ENCODE data around the gene CMSS1.

Gene CMSS1

DNA sequence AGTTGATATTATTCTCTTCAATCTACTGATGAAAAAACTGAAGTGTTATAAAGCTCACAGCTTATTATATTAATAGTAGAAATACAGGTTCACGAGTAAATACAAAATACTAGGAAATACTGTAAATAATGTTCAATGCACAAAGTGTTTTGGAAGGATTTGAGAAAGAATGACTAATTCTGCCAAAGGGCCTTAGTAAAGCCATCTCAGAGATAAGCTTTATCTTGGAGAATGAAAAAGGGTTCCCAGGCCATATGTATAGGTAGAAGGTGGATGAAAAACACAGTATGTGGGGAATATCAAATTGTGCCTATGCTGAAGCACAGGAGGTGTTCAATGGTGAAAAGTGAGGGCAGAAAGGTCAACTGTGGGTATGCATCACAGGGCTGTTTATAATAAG is 123.5 kb downstream of the CMSS1 start:
- no peak overlapping the region for H3K4me3 ChIP-seq (ENCODE audit: low read depth, low read length)
- TF ChIP-seq, protein P1, sequence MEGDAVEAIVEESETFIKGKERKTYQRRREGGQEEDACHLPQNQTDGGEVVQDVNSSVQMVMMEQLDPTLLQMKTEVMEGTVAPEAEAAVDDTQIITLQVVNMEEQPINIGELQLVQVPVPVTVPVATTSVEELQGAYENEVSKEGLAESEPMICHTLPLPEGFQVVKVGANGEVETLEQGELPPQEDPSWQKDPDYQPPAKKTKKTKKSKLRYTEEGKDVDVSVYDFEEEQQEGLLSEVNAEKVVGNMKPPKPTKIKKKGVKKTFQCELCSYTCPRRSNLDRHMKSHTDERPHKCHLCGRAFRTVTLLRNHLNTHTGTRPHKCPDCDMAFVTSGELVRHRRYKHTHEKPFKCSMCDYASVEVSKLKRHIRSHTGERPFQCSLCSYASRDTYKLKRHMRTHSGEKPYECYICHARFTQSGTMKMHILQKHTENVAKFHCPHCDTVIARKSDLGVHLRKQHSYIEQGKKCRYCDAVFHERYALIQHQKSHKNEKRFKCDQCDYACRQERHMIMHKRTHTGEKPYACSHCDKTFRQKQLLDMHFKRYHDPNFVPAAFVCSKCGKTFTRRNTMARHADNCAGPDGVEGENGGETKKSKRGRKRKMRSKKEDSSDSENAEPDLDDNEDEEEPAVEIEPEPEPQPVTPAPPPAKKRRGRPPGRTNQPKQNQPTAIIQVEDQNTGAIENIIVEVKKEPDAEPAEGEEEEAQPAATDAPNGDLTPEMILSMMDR (IDR thresholded peaks at IDR 0.05; ENCODE audit: low read depth, low read length), result no peak

DNA sequence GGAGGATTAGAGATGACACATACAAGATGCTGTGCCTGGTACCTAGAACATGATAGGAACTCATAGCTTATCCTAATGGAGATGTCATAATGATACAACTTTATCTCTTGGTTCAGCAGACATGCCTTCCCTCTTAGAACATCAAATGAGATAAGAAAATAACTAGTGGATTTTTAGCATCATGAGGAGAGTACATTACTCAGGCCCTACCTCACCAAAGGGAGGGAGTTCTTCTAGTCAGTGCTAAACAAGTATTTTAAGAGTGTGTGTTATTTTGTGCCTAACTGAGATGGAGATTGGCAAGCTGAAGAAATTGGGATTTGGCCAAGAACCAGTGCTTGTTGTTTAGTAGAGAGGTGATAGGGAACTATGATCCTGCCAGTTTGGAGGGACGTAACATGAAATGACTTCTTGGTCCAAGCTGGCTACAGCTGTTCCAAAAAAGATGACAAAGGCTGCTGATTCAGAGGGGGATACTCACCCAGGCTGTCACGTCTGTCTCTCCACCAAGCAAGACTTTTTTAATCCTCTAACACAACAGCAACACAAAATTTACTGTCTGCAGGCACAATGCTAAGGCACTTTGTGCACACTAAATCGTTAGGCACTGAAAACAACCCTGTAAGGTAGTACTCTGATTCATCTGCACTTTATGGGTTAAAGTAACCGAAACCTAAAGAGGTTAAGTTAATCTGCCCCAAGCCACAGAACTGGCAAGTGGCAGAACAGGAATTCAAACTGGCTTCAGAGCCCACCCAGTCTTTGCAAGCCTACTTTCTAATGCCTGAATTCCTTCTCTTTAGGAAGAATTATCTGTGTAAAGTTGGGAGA is 126.5 kb downstream of the CMSS1 start:
- no peak overlapping the region for H3K4me3 ChIP-seq (ENCODE audit: low read depth, low read length)
- TF ChIP-seq, protein P1 (IDR thresholded peaks at IDR 0.05; ENCODE audit: low read depth, low read length), result no peak

DNA sequence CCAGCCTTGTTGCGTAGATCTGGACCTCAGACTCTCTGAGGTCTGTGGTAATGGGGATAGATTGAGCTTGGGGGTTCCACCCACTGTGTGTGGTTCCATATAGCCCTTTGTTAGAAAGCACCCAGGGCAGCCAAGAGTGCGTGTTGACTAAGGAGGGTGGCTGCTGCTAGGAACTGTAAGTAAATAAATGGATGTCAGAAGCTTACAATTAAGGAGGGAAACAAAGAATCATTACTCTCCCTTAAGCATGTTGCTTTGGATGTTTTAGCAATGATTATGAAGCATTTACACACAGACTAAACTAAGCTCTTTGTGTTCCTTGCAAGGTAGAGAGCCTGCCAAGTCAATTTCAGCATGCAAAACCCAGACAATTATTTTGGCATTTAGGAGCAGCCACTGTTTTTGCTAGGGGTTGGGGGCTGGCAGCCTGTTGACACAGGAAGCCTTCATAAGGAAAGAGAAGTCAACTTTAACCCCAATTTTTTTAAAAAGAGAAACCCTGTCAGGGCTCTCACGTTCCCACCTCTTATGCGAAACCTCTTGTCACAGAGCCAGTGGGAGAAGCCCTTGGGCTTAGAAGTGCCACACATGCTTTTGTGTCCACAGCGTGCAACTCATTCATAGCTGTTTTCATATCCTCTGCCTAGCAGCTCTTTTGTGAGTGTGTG is 127.8 kb downstream of the CMSS1 start:
- H3K4me3 ChIP-seq (ENCODE audit: low read depth, low read length), result no peak overlapping the region
- TF ChIP-seq, protein P1 (IDR thresholded peaks at IDR 0.05; ENCODE audit: low read depth, low read length), result no peak

DNA sequence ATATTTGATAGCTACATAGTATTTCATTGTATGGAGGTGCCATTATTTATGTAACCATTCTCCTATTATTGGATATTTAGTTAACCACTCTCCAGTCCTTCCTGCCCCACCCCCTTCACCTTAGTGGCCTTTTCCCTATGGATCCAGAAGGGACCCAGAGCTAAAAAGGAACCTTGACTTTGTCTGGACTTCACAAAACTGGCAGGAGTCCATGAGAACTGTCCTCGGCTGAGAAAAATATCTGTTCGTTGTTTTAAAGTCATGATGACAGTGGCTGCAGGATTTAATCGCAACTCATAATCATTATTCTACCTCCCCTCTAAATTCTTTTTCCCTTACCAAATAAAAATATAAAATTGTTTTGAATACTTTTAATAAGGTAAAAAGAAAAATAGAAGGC is 129.7 kb downstream of the CMSS1 start:
- no peak overlapping the region for H3K4me3 ChIP-seq (ENCODE audit: low read depth, low read length)
- TF ChIP-seq, protein P1 (IDR thresholded peaks at IDR 0.05; ENCODE audit: low read depth, low read length), result no peak

DNA sequence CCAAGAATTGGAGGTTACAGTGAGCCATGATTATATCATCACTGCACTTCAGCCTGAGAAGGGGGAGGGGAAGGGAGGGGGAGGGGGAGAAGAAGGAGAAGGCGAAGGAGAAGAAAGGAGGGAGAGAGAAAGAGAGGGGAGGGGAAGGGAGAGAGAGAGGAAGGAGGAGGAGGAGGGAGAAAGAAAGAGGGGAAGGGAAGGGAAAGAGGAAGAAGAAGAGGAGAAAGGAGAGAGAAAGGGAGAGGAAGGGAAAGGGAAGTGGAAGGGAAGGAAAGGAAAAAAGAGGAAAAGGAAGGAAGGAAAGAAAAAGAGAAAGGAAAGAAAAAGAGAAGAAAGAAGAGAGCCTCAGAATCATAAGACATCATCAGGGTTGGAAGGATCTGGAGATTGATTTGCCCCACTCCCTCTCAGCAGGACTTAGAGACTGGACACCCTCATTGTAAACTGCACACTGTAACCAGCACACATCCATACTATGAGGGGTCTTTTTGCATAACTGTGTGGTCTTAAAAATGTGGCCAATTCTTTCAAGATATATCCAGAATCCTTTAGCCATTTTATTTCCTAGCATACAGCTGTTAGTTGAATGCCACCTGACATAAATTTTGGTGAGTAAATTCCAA is 130.9 kb downstream of the CMSS1 start:
- TF ChIP-seq, protein P1 (IDR thresholded peaks at IDR 0.05; ENCODE audit: low read depth, low read length), result no peak
- H3K4me3 ChIP-seq (ENCODE audit: low read depth, low read length), result no peak overlapping the region

DNA sequence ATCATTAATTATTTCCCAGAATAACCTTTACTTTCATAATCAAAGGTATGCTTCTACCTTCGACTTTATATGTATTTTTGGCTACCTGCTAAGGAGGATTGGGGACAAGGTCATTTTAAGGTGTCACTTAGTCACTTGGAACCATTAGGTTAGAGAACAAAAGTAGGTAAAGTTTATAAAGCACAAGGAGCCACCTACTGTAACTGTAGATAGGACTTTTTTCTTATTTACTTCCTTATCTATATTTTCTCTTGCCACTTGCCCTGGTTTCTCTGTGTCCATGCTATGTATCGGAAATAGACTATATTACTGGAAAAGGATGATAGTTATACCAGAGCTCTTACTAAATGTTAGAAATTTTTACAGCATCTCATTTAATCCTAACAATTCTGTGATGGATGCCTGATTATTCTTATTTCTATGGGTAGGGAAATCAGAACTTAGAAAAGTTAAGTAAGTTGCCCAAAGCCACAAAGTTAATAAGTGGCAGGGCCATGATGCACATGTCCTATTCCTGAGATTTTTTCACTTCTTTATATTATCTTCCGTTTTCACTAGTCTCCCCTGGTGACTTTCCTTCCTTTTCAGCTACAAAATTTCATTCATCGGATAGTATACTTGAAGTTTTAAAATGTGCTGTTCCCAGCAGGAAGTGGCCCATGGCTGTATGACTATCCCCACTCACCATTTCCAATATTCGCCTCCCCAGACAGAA is 132.5 kb downstream of the CMSS1 start:
- TF ChIP-seq, protein P1 (IDR thresholded peaks at IDR 0.05; ENCODE audit: low read depth, low read length), result no peak
- no peak overlapping the region for H3K4me3 ChIP-seq (ENCODE audit: low read depth, low read length)

Measured in WI38 (cell line).